GF-D8 (cell line): ENCODE data around the gene PTHLH.

Source experiments
- DNase-seq: peaks from one replicate; lab custom pipeline; 2025; lab: John Stamatoyannopoulos, UW

PTHLH gene

GRCh38 chr12:27972721-27973120, at the start of gene PTHLH:
Gene PTHLH, minus strand, starts transcription at chr12:27972733. Its CDS starts 3,239 bp downstream, at chr12:27969494.
- no peak for DNase-seq

GRCh38 chr12:28021704-28022103, 49.2 kb upstream of the PTHLH start:
- no peak for DNase-seq

GRCh38 chr12:28017873-28018255, 45.3 kb upstream of the PTHLH start:
- no peak for DNase-seq

GRCh38 chr12:28017126-28017872, 44.8 kb upstream of the PTHLH start:
- no peak for DNase-seq

- no peak for DNase-seq
Observed at GRCh38 chr12:28015165-28015564, 42.6 kb upstream of the PTHLH start.

- no peak for DNase-seq
Observed at GRCh38 chr12:28014196-28014595, 41.7 kb upstream of the PTHLH start.

- no peak for DNase-seq
Observed at GRCh38 chr12:28012333-28012918, 39.9 kb upstream of the PTHLH start.

- no peak for DNase-seq
Observed at GRCh38 chr12:28010036-28010435, 37.5 kb upstream of the PTHLH start.

- no peak for DNase-seq
Observed at GRCh38 chr12:27999970-28000369, 27.4 kb upstream of the PTHLH start.

GRCh38 chr12:27999521-27999920, 27.0 kb upstream of the PTHLH start:
- no peak for DNase-seq

GRCh38 chr12:27998658-27999057, 26.1 kb upstream of the PTHLH start:
- no peak for DNase-seq

- DNase-seq = no peak
Observed at GRCh38 chr12:27998170-27998569, 25.6 kb upstream of the PTHLH start.

- no peak for DNase-seq
Observed at GRCh38 chr12:27996761-27997160, 24.2 kb upstream of the PTHLH start.

- DNase-seq = no peak
Observed at GRCh38 chr12:27995406-27995805, 22.9 kb upstream of the PTHLH start.

- DNase-seq = no peak
Observed at GRCh38 chr12:27988594-27989233, 16.2 kb upstream of the PTHLH start.

- DNase-seq = peak; percentile 24
Observed at GRCh38 chr12:27987331-27987730, 14.8 kb upstream of the PTHLH start.

- no peak for DNase-seq
Observed at GRCh38 chr12:27984275-27984674, 11.7 kb upstream of the PTHLH start.

GRCh38 chr12:27982951-27983350, 10.4 kb upstream of the PTHLH start:
- no peak for DNase-seq

GRCh38 chr12:27982385-27982784, 9.9 kb upstream of the PTHLH start:
- no peak for DNase-seq

GRCh38 chr12:27981874-27982273, 9.3 kb upstream of the PTHLH start:
- DNase-seq = no peak

GRCh38 chr12:27979145-27979544, 6.6 kb upstream of the PTHLH start:
- no peak for DNase-seq

- no peak for DNase-seq
Observed at GRCh38 chr12:27975222-27976136, 2.9 kb upstream of the PTHLH start.
